NCI-H2081 treated with DMSO at 0.1 percent for 48 hours (cell line): ENCODE data around the gene TBC1D22A.

Experiments
- DNase-seq: peaks from one replicate; lab custom pipeline; 2025; lab: John Stamatoyannopoulos, UW

Gene TBC1D22A

DNA sequence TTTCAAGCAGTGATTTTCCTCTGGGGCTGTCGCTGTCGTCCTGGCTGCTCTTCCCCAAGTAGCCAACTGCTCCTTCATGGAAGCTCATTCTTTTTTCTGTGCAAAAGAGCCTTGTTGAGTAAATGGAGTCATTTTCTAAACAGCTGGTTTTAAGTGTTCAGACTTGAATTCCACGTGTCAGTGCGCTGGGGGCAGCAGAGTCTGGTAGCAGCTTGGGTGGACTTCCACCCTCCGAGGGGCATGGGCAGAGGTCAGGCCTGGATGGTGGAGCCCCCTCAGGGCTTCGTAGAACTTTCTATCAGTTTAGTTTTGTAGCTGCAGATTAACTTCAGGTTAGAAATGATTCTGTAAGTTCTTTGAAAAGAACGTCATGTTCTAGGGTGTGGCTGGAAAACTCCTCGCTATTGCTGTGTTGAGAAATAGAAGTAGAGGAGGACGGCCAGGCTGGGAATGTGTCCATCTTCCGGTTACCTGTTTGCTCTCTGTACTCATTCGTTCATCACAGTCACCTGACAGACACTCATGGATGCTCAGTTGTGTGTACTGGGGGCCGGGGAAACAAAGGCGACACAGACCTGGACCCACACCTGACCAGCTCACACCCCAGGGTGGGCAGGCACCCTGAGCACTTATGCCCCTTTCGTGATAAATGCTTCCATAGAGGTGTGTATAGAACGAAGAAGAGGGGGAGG is 270.7 kb downstream of the TBC1D22A start:
- no peak for DNase-seq

DNA sequence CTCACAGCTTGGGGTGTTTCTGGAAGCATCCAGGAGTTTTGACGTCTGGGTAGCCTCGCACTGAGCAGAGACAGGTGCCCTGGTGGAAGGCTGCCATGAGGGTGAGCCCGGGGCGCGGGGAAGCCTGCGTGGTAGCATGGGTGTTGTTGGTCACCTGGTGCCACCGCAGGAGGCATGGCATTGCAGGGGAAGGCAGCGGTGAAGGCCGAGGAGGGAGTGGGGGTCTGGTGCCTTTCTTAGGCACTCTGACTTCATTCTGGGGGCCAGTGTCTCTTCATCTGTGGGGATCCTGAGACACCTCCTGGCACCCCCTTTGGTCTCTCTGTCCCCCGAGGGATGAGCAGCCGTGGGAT is 271.2 kb downstream of the TBC1D22A start:
- no peak for DNase-seq

GRCh38 chr22:47034076-47034808 is 271.8 kb downstream of the TBC1D22A start:
- DNase-seq = no peak

DNA sequence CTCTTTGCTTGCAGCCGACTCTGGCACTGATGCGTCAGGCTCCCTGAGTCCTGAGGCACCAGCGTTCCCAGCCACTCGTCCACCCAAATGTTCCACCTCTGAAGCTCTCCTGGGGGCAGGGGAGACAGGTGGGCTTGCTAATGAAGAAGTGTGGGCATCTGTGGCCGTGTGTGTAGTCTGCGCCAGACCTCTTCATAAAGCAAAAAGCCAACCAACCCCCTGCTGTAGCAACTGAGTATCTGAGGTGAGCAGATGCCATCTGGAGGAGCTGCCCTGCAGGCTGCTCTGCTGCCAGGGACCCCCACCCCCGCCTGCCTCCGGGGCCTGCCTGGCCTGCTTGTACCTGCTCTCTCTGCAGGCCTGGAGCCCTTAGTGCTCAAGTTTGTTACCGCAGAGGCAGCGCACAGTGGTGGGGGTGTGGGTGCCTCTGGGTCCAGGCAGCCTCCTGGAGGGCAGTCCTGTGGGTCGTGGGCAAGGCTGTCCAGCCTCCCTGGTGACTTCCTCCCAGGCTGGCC is 272.5 kb downstream of the TBC1D22A start:
- no peak for DNase-seq

DNA sequence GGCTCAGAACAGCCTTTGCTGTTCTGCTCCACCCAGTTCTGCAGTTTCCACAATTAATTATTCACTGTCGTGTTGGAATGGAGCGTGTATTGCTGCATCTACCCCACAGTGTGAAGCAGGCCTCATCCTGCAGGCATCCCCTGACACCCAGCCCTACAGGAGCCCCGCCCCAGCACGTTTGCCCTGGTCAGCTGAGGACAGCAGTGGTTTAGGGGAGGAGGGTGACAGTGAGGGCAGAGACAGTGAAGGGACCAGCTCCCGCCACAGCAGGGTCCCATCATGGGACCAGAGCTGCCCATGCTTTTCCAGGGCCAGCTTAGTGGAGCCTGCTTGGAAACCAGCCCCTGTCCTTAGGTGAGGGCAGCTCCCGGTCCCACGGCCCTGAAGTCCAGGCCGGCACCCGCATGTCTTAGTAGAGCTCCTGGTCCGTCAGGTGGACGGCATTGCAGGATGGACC is 273.0 kb downstream of the TBC1D22A start:
- no peak for DNase-seq

GRCh38 chr22:47036352-47036751 is 273.9 kb downstream of the TBC1D22A start:
- no peak for DNase-seq

- no peak for DNase-seq
Observed at GRCh38 chr22:47036936-47037485, 274.6 kb downstream of the TBC1D22A start.

DNA sequence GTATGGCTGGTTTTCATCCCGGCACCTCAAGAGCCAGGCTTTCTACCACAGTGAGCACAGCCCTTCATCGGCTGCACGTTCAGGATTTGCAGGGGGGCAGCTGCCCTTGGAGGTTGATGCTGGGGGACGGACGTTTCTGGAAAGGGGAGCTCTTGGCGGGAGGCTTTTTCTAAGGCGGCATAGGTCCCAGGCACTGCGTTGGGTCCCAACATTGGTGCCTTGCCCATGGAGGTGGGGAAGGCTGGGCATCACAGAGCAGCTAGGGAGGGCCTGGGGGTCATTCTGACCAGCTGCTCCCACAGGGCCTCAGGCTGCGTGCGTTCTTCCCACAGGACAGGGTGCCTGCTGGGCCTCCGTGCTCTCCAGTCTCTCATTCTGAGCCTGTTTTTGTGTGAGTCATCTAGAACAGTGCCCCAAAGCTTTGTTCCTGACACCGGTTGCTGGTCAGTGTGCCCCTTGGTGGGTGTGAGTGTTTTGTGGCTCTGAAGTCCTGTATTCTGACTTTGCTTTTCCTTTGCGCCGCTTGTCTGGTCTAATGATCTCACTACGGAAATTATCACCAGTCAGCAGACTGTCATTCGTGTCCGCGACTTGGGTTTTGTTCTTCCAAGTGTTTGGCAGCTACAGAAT is 275.9 kb downstream of the TBC1D22A start:
- no peak for DNase-seq

GRCh38 chr22:47039356-47039755 is 276.9 kb downstream of the TBC1D22A start:
- DNase-seq = no peak

DNA sequence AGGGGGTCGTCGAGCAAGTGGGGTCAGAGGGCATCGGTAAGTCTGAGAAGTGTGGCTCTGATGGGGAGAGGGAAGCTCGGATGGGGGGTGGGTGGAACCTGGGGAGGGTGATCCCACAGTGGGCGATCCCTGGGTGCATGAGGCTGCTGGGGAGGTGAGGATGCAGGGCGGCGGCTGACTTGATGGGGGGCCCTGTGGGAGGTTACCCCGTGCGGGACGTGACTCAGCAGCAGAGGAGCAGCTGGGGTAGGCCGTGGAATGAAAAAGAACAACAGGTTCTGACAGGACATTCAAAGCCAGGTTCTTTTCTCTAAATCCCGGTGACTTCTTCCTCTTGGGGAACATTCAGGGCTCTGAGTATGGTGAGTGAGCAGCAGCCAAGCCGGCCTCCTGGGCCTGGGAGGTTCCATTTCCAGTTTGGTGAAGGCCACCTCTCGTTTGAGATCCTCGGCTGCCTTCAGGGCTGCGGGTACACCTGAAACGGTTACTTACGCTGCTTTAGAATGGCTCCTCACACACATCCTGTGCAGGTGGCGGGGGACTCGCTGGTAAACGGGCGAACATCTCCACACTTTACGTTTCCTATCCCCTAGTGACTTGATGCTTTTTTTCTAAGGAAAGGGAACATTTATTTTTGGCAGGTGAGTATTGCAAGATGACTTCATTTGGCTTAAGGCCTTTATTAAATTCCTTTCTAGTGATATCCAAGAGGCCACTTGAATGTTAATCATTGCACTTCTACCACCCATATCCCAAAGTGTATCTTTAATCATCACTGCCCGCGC is 278.2 kb downstream of the TBC1D22A start:
- no peak for DNase-seq

DNA sequence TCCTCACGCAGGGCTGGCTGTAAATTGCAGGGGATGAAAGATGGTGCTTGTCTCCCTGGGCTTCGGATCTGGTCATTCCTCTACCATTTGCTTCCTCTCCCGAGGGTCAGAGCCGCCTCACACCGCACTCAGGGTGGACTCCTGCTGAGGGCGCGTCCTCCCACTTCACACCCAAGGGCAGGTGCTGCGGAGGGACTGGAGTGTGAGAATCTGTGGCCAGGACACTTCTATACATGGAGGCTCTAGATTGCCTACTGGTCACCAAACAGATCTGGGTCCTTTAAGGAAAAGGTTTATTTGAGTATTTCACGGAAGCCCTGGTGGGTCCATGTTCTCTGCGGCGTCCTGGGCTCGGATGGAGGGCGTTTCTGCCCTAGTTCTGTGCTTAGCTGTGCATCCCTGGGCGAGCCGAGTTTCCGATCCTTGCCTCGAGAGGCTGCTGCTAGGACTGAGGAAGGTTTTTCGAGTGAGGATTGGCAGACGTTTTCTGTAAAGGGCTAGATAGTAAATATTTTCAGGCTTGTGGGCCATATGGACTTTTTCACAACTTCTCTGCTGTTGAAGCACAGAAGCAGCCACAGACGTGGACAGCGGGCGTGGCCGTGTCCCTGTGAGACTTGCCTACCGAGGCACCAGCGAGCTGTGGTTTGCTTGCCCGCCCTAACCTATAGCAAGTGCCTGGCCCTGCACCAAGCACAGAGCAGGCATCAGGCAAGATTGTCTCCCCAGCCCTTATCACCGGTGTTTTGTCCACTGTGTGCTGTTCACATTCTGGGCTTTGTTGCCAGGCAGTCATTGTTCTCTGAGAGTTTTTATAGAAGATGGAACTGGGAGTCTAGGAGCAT is 279.0 kb downstream of the TBC1D22A start:
- no peak for DNase-seq

GRCh38 chr22:47042116-47042825 is 279.8 kb downstream of the TBC1D22A start:
- no peak for DNase-seq

GRCh38 chr22:47042861-47043496 is 280.5 kb downstream of the TBC1D22A start:
- no peak for DNase-seq

DNA sequence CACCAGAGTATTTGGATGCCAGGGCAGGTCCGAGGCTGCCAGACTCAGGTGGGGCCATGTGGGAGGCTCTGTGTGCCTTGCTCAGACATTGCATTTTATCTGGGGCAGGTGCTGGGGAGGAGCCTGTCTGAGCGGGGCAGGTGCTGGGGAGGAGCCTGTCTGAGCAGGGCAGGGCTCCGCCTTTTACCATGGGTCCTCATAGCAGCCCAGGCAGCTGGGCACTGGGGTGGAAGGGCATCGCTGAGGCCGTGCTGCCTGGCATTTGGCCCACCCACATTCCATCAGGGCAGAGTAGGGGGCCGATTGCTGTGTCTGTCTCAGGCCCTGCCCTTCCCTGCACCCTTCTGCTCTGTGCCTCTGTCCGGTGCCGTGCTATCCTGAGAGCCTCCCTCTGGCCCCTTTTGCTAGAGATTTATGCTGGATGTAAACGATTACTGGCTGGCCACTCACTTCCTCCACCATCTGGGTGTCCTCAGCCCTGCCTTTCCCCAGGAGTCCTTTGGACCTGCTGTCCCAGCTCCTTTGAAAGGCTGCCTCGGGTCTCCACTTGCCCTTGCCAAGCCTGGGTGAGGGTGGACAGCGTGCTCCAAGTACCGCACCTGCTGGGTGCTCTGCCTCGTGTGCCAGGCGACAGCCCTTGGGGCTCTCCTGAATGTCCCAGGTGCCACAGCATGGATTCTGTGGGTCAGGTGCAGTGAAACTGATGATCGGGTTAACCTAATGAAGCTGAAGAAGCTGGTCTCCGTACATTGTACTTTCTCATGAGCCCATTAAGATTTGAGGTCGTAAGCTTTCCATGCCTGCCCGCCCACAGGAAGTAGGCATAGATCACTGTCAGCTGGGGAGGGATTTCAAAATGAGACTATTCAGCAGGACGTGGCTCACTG is 281.6 kb downstream of the TBC1D22A start:
- DNase-seq = no peak

- no peak for DNase-seq
Observed at GRCh38 chr22:47044722-47045535, 282.5 kb downstream of the TBC1D22A start.

DNA sequence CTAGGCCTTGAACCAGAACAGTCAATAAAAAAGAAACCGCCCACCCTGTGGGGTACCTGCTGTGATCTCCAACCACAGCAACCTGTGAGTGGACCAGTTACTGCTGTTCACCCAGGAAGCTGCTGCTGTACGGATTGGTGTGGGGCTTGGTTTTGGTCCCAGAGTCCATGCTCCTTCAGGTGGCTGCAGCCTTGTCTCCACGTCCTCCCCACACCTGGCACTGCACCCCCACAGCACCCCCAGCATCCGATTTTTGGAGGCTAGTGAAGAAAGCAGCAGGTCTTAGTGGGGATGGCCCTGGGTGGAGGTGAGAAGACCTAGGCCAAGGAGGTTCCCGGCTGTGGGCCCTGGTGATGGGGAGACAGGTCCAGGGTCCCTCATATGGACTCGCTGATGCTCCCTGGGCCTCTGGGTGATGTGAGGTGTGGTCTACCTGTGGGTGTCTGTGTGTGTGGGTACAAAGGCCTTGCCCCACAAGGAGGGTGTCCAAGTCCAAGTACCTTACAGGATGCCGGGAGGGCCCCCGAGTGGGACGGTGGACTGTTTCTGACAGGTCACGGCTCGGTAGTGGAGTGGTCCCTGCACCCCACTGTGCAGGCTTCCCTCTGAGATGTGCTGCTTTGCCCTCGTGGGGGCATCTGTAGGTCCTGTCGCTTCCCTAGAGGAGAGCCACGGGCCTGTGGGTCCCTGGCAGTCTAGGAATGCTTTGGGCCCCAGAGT is 283.4 kb downstream of the TBC1D22A start:
- no peak for DNase-seq

GRCh38 chr22:47046411-47047065 is 284.1 kb downstream of the TBC1D22A start:
- no peak for DNase-seq
